ENCODE measurements around the gene SRBD1.

DNA sequence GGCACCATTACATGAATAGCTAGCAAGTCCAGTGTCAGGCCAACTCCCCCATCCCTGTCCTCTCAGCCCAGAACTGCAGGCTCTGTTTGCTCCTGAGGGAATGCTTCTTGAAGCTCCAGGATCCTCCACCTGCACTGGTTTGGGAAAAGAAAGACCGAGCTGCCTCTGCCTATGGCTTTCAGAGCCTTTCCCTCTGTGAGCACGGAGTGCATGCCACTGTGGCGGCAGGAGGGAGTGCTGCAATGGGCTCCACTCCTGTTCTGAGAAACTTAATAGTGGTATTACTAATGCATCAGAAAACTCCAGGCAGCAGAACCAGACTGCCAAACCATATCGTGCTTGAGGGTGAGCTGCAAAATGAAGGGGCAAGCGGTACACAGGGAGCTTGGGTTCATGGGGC, 271.8 kb downstream of the SRBD1 start:
- TF ChIP-seq, protein P1, sequence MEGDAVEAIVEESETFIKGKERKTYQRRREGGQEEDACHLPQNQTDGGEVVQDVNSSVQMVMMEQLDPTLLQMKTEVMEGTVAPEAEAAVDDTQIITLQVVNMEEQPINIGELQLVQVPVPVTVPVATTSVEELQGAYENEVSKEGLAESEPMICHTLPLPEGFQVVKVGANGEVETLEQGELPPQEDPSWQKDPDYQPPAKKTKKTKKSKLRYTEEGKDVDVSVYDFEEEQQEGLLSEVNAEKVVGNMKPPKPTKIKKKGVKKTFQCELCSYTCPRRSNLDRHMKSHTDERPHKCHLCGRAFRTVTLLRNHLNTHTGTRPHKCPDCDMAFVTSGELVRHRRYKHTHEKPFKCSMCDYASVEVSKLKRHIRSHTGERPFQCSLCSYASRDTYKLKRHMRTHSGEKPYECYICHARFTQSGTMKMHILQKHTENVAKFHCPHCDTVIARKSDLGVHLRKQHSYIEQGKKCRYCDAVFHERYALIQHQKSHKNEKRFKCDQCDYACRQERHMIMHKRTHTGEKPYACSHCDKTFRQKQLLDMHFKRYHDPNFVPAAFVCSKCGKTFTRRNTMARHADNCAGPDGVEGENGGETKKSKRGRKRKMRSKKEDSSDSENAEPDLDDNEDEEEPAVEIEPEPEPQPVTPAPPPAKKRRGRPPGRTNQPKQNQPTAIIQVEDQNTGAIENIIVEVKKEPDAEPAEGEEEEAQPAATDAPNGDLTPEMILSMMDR (IDR thresholded peaks at IDR 0.05), result no peak
- no peak for TF ChIP-seq POLR2AphosphoS5 (IDR thresholded peaks at IDR 0.05)

All from breast epithelium (tissue), 3 donors.